ENCODE results near the gene ANKRD37.

The ANKRD37 gene

DNA sequence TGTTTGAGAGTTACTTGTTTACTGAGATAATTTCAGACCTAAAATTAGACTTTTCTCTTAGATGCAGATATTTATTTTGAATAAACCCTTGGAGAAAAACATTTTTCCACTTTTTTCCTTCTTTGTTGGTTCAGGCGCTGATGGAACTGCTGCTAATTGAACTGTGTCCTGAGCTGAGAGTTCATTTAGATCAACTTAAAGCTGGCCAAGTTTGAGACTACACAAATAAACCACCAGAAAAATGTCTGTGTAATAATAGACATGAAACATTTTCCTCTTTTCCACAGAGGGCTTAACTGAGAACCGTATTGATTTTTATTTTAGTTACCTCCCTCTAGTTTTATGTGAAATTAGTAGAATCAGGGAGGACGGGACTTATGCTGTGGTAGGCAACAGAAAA is 33.4 kb upstream of the ANKRD37 start:
- in situ Hi-C loops (cut with HindIII; ENCODE audit: low pct_unique_long_range_greater_than_20kb, low sequenced_read_pairs), result no loop called here
- DNase-seq (ENCODE audit: low read depth in 1 of 2, low spot score in 1 of 2), result no peak
- no peak for TF ChIP-seq JUND (IDR thresholded peaks at IDR 0.05; ENCODE audit: low read depth)

DNA sequence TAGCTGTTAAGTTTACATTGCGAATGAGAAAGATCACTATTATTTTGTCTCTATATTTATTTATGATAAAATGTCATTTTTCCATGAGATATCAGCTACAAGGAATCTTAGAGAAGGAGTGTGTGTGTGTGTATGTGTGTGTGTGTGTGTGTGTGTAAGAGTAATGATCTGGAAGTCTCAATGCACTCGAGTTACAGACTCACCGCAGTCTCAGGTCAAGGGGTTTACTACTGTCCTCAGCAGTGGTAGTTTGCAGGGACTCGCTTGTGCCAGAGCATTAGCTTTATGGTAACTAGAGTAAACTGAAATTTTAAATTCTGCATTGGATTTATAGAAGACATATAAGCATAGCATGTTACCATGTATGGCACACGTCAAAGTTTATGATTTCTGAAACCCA is 31.8 kb upstream of the ANKRD37 start:
- in situ Hi-C loops (cut with HindIII; ENCODE audit: low pct_unique_long_range_greater_than_20kb, low sequenced_read_pairs), result no loop called here
- no peak for TF ChIP-seq JUND (IDR thresholded peaks at IDR 0.05; ENCODE audit: low read depth)
- no peak for DNase-seq (ENCODE audit: low read depth in 1 of 2, low spot score in 1 of 2)

DNA sequence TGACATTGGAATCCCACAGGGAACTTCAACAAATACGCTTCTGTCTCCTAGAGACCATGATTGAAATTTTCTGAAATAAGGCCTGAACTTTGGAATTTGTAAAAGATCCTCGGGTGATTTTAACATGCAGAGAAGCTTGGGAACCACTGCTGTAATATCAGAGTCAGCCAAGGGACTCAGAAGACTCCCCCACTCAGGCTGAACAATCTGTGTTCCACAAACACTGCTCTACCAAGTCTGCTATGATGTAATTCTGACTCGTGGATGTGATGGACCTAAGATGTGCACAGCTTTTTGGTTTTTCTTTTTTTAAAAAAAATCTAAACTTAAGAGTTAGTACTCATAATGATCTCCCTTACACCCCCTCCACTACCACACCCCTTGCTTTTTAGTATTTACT is 26.9 kb upstream of the ANKRD37 start:
- TF ChIP-seq JUND (IDR thresholded peaks at IDR 0.05; ENCODE audit: low read depth), result no peak
- in situ Hi-C loops (cut with HindIII; ENCODE audit: low pct_unique_long_range_greater_than_20kb, low sequenced_read_pairs), result no loop called here
- DNase-seq (ENCODE audit: low read depth in 1 of 2, low spot score in 1 of 2), result no peak

DNA sequence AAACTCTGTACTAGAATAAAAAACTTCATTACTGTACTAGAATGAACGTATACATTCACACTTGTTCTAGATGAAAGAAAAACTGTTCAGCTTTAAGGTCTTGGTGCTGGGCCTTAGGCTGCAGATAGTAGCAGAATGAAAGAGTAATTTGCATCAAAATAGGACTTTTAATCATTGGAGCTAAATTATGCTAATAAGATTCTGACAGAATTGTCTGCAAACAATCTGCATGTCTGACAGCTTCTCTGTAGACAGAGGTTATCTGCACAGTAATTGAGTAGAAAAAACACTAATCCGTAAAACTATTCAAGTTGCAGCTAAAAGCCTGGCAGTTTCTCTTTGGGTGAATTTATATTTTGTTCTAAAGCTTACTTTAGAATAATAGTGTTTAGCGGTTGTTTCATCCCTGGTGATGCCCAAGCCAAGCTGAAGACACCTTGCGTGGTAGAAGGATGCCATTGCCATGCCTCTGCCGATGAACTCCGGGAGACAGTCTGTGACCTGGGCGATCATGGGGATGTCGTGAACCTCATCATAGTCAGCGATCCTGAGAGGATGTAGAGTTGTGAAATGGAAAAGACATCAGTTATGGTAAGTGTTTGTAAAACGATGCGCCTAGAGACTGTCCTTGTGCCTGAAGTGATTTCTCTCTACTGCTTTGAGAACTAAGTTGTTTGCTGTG is 26.2 kb upstream of the ANKRD37 start:
- in situ Hi-C loops (cut with HindIII; ENCODE audit: low pct_unique_long_range_greater_than_20kb, low sequenced_read_pairs), result no loop called here
- TF ChIP-seq JUND (IDR thresholded peaks at IDR 0.05; ENCODE audit: low read depth), result no peak
- no peak for DNase-seq (ENCODE audit: low read depth in 1 of 2, low spot score in 1 of 2)

DNA sequence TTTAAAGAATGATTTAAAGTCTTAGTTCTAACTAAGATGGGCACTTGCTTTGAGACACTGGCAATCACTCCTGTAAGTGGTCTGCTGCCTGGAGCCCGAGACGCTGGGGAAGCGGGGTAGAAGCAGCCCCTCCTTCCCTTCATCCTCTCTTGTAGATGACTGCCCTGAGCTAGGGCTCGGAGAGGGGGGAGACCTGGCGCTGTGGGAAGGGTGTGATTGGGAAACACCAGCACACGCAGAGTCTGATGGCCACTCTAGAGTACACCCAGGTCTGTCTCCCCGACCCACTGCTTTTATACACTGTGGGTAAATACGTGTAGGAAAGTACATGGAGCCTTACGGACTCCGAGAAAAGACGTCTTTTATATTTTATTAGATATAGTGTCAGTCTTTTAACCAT is 24.9 kb upstream of the ANKRD37 start:
- TF ChIP-seq JUND (IDR thresholded peaks at IDR 0.05; ENCODE audit: low read depth), result no peak
- no peak for DNase-seq (ENCODE audit: low read depth in 1 of 2, low spot score in 1 of 2)
- in situ Hi-C loops (cut with HindIII; ENCODE audit: low pct_unique_long_range_greater_than_20kb, low sequenced_read_pairs), result no loop called here

DNA sequence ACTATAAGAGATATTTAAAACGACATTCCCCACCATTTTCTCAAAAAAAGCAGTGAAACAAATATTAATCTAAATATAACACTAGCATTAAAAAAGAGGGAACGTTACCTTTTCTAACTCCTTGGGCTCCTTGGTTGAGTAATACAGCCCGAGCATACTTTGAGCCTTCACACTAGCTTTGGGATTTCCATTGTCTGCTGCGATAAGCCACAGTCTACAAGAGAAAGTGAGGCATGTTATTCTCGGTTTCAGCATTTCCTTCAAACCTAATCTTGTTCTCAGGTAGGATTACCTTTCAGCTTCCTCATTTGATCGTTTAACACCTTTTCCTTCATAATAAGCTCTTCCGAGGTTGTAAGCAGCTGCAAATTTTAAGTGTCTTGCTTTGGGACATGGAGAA is 22.6 kb upstream of the ANKRD37 start:
- in situ Hi-C loops (cut with HindIII; ENCODE audit: low pct_unique_long_range_greater_than_20kb, low sequenced_read_pairs), result no loop called here
- TF ChIP-seq JUND (IDR thresholded peaks at IDR 0.05; ENCODE audit: low read depth), result no peak

DNA sequence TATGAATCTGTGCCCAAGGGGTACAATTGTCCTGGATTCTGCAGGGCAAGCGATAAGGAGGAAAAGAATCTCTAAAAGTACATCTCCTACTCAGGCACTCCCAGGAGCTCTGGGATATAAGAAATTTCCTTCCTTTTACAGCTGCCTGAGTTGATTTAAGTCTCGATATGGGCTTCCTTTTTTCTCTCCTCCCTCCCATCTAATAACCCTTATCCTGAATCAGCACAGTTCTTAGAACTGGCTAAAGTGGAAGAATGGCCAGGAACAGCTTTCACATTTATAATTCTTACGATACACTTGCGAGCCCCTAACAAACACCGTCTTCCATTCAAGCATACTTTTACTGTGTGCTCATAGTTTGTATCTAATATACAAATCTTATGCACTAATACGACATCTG is 22.1 kb upstream of the ANKRD37 start:
- no peak for DNase-seq (ENCODE audit: low read depth in 1 of 2, low spot score in 1 of 2)
- in situ Hi-C loops (cut with HindIII; ENCODE audit: low pct_unique_long_range_greater_than_20kb, low sequenced_read_pairs), result no loop called here
- no peak for TF ChIP-seq JUND (IDR thresholded peaks at IDR 0.05; ENCODE audit: low read depth)

More for the DNA sequence above, 22.6 kb upstream of the ANKRD37 start:
- DNase-seq (ENCODE audit: low read depth in 1 of 2, low spot score in 1 of 2), result no peak

DNA sequence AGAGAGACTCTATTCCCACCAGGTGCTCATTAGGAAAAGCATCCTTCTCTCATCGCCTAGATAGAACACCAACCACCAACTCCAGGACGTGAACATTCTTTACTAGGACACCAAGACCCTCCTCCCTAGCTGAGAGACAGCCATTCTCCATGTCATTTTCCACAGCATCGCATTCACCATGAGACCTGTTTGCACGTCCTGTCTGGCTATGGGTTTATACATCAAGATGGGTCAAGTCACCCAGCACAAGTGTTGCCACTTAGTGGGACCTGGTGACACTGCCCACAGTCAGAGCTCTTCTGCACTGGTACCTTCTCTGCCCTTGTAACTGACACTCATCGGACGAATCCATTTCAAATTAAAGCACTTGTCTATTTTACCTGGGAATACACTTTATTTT is 18.4 kb upstream of the ANKRD37 start:
- no peak for DNase-seq (ENCODE audit: low read depth in 1 of 2, low spot score in 1 of 2)
- in situ Hi-C loops (cut with HindIII; ENCODE audit: low pct_unique_long_range_greater_than_20kb, low sequenced_read_pairs), result no loop called here
- TF ChIP-seq JUND (IDR thresholded peaks at IDR 0.05; ENCODE audit: low read depth), result no peak

DNA sequence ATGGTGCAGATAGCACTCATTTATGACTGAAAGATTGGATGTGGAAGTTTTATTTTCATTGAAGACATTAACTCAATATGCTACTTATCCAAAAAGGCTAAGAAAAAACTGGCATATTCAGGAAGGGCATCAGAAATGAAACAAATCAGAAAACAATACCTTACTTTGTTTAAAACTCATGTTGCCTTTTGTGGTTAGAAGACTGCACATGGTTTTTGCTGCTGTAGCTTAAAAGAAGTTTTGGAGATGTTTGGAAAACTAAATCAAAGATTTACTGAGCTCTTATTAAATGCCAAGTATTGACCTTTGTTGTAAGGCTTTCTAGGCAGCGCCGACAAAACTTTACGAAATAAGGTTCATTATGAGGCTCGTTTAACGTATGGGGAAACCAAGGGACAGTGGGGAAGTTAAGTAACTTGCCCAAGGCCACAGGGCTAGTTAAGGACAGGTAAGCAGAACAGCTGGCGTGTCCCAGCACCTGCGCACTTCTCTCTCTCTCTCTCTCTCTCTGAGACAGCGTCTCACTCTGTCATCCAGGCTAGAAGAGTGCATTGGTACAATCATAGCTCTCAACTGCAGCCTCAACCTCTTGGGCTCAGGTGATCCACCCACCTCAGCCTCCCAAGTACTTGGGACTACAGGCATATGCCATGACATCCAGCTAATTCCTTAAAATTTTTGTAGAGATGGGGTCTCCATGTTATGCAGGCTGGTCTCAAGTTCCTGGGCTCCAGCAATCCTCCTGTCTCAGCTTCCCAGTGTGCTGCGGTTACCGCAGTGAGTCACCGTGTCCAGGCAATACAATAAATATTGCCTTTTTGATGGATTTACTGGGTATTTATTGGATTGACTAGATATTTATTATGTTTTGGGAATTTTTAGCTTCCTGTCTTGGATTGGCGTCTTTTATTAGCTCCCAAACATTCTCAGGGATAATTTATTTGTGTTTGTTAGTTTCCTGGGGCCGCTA is 17.0 kb upstream of the ANKRD37 start:
- in situ Hi-C loops (cut with HindIII; ENCODE audit: low pct_unique_long_range_greater_than_20kb, low sequenced_read_pairs), result no loop called here
- no peak for TF ChIP-seq JUND (IDR thresholded peaks at IDR 0.05; ENCODE audit: low read depth)
- no peak for DNase-seq (ENCODE audit: low read depth in 1 of 2, low spot score in 1 of 2)

DNA sequence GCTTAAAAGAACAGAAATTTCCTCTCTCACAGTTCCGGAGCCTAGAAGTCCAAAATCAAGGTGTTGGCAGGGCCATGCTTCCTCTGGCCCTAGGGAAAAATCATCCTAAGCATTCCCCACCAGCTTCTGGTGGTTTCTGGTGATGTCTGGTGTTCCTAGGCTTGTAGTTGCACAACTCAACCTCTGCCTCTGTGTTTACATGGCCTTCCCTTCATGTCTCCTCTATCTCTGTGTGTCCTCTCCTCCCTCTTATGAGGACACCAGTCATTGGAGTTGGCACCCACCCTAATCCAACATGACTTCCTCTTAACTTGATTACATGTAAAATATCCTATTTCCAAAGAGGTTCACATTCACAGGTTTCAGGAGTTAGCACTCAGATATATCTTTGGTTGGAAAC is 16.3 kb upstream of the ANKRD37 start:
- in situ Hi-C loops (cut with HindIII; ENCODE audit: low pct_unique_long_range_greater_than_20kb, low sequenced_read_pairs), result no loop called here
- DNase-seq (ENCODE audit: low read depth in 1 of 2, low spot score in 1 of 2), result no peak
- TF ChIP-seq JUND (IDR thresholded peaks at IDR 0.05; ENCODE audit: low read depth), result no peak

DNA sequence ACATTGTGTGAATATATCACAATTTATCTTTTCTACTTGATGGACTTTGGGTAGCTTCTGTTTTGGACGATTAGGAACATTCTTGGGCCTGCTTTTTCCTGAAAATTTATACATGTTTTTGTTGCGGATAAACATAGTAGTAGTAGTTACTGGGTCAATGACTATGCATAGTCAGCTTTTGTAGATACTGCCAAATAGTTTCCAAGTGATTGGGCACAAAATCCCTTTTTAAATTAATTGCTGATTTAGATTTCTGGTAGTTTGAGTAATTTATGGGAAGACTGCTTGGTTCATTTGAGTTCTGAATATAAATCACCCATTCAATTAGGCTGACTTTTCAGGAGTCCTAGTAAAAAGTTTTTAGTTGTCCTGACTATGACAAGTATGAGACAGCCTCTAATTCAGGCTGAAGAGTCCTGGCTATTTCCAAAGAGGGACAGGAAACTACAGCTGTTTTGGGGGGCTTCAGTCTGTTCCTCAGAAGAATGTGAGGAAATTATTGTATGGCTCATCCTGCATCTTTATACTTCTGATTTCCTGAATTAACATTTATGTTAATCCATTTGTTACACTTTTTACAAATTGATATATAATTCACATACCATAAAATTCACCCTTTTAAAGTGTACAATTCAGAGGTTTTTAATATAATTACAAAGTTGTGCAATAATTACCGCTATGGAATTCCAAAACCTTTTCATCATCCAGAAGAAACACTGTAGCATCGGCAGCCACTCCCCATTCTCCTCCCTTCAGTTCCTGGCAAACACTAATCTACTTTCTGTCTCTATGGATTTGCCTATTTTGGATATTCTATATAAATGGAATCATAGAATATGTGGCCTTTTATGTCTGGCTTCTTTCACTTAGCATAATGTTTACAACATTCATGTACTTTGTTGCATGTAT is 15.1 kb upstream of the ANKRD37 start:
- in situ Hi-C loops (cut with HindIII; ENCODE audit: low pct_unique_long_range_greater_than_20kb, low sequenced_read_pairs), result no loop called here
- TF ChIP-seq JUND (IDR thresholded peaks at IDR 0.05; ENCODE audit: low read depth), result no peak

DNA sequence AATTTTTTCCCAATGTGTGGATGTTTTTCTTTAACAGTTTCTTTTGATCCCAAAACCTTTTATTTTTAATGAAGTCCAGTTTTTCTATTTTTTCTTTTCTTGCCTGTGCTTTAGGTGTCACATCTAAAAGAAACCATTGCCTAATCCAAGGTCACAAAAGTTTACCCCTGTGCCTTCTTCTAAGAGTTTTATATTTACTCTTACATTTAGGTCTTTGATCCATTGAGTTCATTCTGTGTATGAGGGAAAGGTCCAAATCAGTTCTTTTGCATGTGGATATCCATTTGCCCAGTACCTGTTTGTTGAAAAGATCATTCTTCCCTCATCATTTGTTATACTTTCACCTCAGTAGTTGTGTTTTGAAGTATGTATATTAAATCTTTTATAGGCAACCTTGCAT is 13.9 kb upstream of the ANKRD37 start:
- no peak for DNase-seq (ENCODE audit: low read depth in 1 of 2, low spot score in 1 of 2)
- TF ChIP-seq JUND (IDR thresholded peaks at IDR 0.05; ENCODE audit: low read depth), result no peak
- in situ Hi-C loops (cut with HindIII; ENCODE audit: low pct_unique_long_range_greater_than_20kb, low sequenced_read_pairs), result no loop called here

More for the DNA sequence above, 15.1 kb upstream of the ANKRD37 start:
- no peak for DNase-seq (ENCODE audit: low read depth in 1 of 2, low spot score in 1 of 2)
